Fibroblast of villous mesenchyme (primary cell): Measurements from ENCODE around the gene CCDC71. TPM values are rescaled to one million over a fixed set of nuclear protein-coding genes. Genes with fewer than 3 reads are reported as not detected.

Source experiments
- DNase-seq: peaks from one replicate; pipeline ENCODE4 v3.0.0-alpha.2; 2010; ENCODE audit warnings: low read depth
- H3K4me3 ChIP-seq: 2 replicates; pipeline ENCODE4 v1.5.1; 2011; ENCODE audit warnings: low read depth, mild to moderate bottlenecking, low read length
- CTCF ChIP-seq: IDR thresholded peaks from 2 replicates; pipeline ENCODE4 v1.5.1; 2012; ENCODE audit warnings: low read depth, mild to moderate bottlenecking, low read length; ENCODE audit not compliant: insufficient read depth
- total RNA-seq: library from RNA; depleted of rRNA; stranded (reverse); fragments of >200 nt; gene quantifications from 2 replicates; pipeline ENCODE4 v1.2.3, GENCODE V29; 2012

Gene CCDC71
- total RNA-seq, 1 donor: 24.2 TPM

GRCh38 chr3:49198161-49198560, 32.0 kb upstream of the CCDC71 start:
- DNase-seq: no peak
- no peak for TF ChIP-seq CTCF
- no peak overlapping the region for H3K4me3 ChIP-seq

GRCh38 chr3:49191741-49192140, 25.6 kb upstream of the CCDC71 start:
- no peak overlapping the region for H3K4me3 ChIP-seq
- TF ChIP-seq CTCF: no peak
- no peak for DNase-seq

GRCh38 chr3:49183873-49184272, 17.7 kb upstream of the CCDC71 start:
- no peak for DNase-seq
- no peak overlapping the region for H3K4me3 ChIP-seq
- TF ChIP-seq CTCF: no peak

- H3K4me3 ChIP-seq: no peak overlapping the region
- TF ChIP-seq CTCF: no peak
- DNase-seq: no peak
Observed at GRCh38 chr3:49182682-49183081, 16.6 kb upstream of the CCDC71 start.

- no peak for TF ChIP-seq CTCF
- no peak for DNase-seq
- H3K4me3 ChIP-seq: no peak overlapping the region
Observed at GRCh38 chr3:49181351-49181750, 15.2 kb upstream of the CCDC71 start.

- no peak for DNase-seq
- no peak overlapping the region for H3K4me3 ChIP-seq
- no peak for TF ChIP-seq CTCF
Observed at GRCh38 chr3:49180116-49180515, 14.0 kb upstream of the CCDC71 start.

GRCh38 chr3:49177073-49177472, 10.9 kb upstream of the CCDC71 start:
- no peak for TF ChIP-seq CTCF
- no peak for DNase-seq
- no peak overlapping the region for H3K4me3 ChIP-seq
